Natural killer cell (primary cell): ENCODE data around the gene ACAA2. TPM values are rescaled to one million over a fixed set of nuclear protein-coding genes. Genes with fewer than 3 reads are reported as not detected.

Source experiments
- ATAC-seq, 3 donors: fragments of 150-1000 bp in 2 of 3; fragments of 200-7000 bp in 1 of 3; cut with Tn5 transposase; 1 replicate in 1 of 3; 2 replicates in 2 of 3; pipeline ENCODE4 v1.10.0; 2021; ENCODE audit warnings: mild to moderate bottlenecking in 2 of 3, moderate library complexity in 2 of 3
- DNase-seq, 2 donors: peaks; one replicate each; pipeline versions ENCODE4 v3.0.0 to v3.0.0-alpha.2; 2013 to 2021; ENCODE audit warnings: mixed read lengths in 1 of 2
- H3K27ac ChIP-seq: one replicate; pipeline ENCODE4 v1.5.1; 2013; ENCODE audit warnings: mild to moderate bottlenecking, low read length
- H3K27me3 ChIP-seq: one replicate; pipeline ENCODE4 v1.6.1; 2013; ENCODE audit warnings: low read length; ENCODE audit not compliant: control insufficient read depth, insufficient read depth
- H3K36me3 ChIP-seq: one replicate; pipeline ENCODE4 v1.6.1; 2013; ENCODE audit warnings: low read length; ENCODE audit not compliant: control insufficient read depth, insufficient read depth
- H3K4me1 ChIP-seq: one replicate; pipeline ENCODE4 v1.6.1; 2013; ENCODE audit warnings: low read length; ENCODE audit not compliant: control insufficient read depth, insufficient read depth
- H3K4me3 ChIP-seq: one replicate; pipeline ENCODE4 v1.5.1; 2013; ENCODE audit warnings: low read length
- H3K9me3 ChIP-seq: one replicate; pipeline ENCODE4 v1.6.1; 2013; ENCODE audit warnings: low read length; ENCODE audit not compliant: control insufficient read depth, insufficient read depth
- H3K27ac Mint-ChIP-seq, 2 donors: one replicate each; pipeline ENCODE4 v1.8.0; 2022; ENCODE audit warnings: mild to moderate bottlenecking in 2 of 2, mixed read lengths in 2 of 2, moderate library complexity in 1 of 2
- H3K27me3 Mint-ChIP-seq, 2 donors: one replicate each; pipeline ENCODE4 v1.8.0; 2022; ENCODE audit warnings: low read depth in 2 of 2, mixed read lengths in 2 of 2
- H3K36me3 Mint-ChIP-seq: one replicate; pipeline ENCODE4 v1.8.0; 2022; ENCODE audit warnings: mixed read lengths
- H3K4me1 Mint-ChIP-seq, 2 donors: one replicate each; pipeline ENCODE4 v1.8.0; 2022; ENCODE audit warnings: mixed read lengths in 2 of 2
- H3K4me3 Mint-ChIP-seq: one replicate; pipeline ENCODE4 v1.8.0; 2022; ENCODE audit warnings: mild to moderate bottlenecking, moderate library complexity, mixed read lengths
- H3K9me3 Mint-ChIP-seq, 2 donors: one replicate each; pipeline ENCODE4 v1.8.0; 2022; ENCODE audit warnings: mixed read lengths in 2 of 2
- WGBS: methylation state at CpG from one replicate; pipeline ENCODE4 v1.1.7; 2013; ENCODE audit warnings: missing lambda C conversion rate; ENCODE audit not compliant: insufficient coverage; 5-methylcytosine and 5-hydroxymethylcytosine counted together
- intact Hi-C: fragments of 100-400 bp; cut with micrococcal nuclease; formaldehyde crosslinking; loops from one replicate; pipeline ENCODE4 v1.14.2; 2022
- total RNA-seq, 4 donors: library from RNA; stranded (reverse); fragments of 120-200 nt in 1 of 4; gene quantifications; one replicate each; pipeline versions ENCODE4 v1.2.3 to v1.2.4, GENCODE V29; 2013 to 2022
- TF ChIP-seq, protein P1 (sequence below): fragments of 200-600 bp; IDR thresholded peaks from one replicate; pipeline ENCODE4 v1.8.0; 2022; ENCODE audit warnings: antibody characterized with exemption

Gene ACAA2
- total RNA-seq, 3 donors from 2014 or later (not counting 1 experiment from before 2014, with no cell fraction given): 47.0 to 71.7 (median 59.2) TPM

DNA sequence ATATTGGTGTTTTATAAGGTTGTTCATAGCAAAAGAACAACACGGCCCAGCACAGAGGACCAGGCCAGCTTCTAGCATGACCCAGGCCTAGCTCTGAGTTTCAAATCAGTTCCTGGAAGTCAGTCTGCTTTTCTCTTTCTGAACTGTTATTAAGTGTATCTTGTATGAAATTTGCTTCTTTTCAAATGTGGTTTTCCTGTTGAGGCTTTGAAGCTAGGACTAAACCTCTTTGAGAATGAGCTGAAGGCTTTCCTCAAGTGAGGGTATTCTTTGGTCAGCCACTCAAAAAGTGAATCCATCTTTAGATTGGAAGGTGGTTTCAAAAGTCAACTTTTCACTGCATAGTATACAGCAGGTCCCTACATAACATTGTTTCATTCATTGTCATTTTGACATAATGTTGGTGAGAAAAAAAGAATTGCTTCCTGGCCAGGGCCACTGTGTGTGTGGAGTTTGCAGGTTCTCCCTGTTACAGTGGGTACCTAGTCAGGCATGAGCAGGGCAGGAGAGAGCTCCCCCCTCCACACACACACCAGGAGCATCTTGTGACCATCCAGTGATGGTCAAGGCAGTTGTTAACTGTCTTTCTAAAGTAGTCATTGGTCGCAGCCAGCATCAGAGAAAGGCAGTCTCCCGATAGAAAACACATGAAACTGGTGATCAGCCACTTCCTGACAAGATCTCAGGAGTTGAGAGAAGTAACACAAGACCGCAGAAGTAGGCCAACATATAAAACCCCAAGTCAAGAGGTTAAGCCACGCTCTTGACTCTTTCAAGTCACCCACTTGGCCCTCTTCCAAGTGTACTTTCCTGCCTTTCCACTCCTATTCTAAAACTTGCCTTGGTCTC, 6.7 kb upstream of the ACAA2 start:
- peak overlapping the region; percentile 69 for H3K4me3 Mint-ChIP-seq
- peaks cover 43% of the 10 kb centered on the region for H3K4me1 ChIP-seq

DNA sequence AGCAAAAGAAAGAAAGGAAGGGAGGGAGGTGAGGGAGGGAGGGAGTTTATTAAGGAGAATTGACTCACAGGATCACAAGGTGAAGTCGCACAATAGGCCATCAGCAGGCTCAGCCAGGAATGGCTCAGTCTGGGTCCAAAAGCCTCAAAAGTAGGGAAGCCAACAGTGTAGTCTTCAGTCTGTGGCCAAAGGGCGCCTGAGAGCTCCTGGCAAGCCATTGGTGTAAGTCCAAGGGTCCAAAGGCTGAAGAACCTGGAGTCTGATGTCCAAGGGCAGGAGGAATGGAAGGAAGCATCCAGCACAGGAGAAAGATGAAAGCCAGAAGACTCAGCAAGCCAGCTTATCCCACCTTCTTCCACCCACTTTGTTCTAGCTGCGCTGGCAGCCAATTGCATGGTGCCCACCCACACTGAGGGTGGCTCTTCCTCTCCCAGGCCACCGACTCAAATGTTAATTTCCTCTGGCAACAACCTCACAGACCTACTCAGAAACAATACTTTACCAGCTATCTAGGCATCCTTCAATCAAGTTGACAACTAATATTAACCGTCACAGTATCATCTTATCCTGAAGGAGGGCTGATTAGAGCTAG, 5.8 kb upstream of the ACAA2 start:
- H3K4me3 ChIP-seq: no peak overlapping the region
- intact Hi-C loops: loop anchor here (10.0 kb wide), 2 partner anchors 874 to 984 kb away; no protein-coding TSS in a partner anchor
- H3K9me3 ChIP-seq: no peaks in the 10 kb centered on the region
- H3K27me3 ChIP-seq: no peaks in the 10 kb centered on the region
- Mint-ChIP-seq H3K9me3 (no peaks in the 10 kb centered on the region), H3K36me3 (no peaks in the 10 kb centered on the region), H3K4me3 (peak overlapping the region; percentile 69), H3K27me3 (no peaks in the 10 kb centered on the region), H3K27ac (peak overlapping the region; percentile 77 to 93), H3K4me1 (peaks cover 78 to 87% of the 10 kb centered on the region in 2 donors)
- peak overlapping the region; percentile 80 for H3K27ac ChIP-seq
- DNase-seq (no peak), ATAC-seq (no peak)
- no peaks in the 10 kb centered on the region for H3K36me3 ChIP-seq
- TF ChIP-seq, protein P1, sequence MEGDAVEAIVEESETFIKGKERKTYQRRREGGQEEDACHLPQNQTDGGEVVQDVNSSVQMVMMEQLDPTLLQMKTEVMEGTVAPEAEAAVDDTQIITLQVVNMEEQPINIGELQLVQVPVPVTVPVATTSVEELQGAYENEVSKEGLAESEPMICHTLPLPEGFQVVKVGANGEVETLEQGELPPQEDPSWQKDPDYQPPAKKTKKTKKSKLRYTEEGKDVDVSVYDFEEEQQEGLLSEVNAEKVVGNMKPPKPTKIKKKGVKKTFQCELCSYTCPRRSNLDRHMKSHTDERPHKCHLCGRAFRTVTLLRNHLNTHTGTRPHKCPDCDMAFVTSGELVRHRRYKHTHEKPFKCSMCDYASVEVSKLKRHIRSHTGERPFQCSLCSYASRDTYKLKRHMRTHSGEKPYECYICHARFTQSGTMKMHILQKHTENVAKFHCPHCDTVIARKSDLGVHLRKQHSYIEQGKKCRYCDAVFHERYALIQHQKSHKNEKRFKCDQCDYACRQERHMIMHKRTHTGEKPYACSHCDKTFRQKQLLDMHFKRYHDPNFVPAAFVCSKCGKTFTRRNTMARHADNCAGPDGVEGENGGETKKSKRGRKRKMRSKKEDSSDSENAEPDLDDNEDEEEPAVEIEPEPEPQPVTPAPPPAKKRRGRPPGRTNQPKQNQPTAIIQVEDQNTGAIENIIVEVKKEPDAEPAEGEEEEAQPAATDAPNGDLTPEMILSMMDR: no peak
- peaks cover 50% of the 10 kb centered on the region for H3K4me1 ChIP-seq
- 69% methylated on average over 5 of the region's 5 CpGs for WGBS

More for the DNA sequence above, 6.7 kb upstream of the ACAA2 start:
- Histone ChIP-seq H3K27ac (peak overlapping the region; percentile 80), H3K9me3 (no peaks in the 10 kb centered on the region), H3K36me3 (no peaks in the 10 kb centered on the region), H3K4me3 (no peak overlapping the region), H3K27me3 (no peaks in the 10 kb centered on the region)
- H3K4me1 Mint-ChIP-seq: peaks cover 77 to 87% of the 10 kb centered on the region in 2 donors
- ATAC-seq (peak; percentile 76 to 90 (median 82)), DNase-seq (peak; percentile 45 to 83)
- H3K27ac Mint-ChIP-seq: peak overlapping the region; percentile 77 to 93
- intact Hi-C loops: loop anchor here (1.0 to 10.0 kb wide), 3 partner anchors 8 to 985 kb away; no protein-coding TSS in a partner anchor
- no peaks in the 10 kb centered on the region for H3K9me3 Mint-ChIP-seq
- H3K27me3 Mint-ChIP-seq: no peaks in the 10 kb centered on the region
- WGBS: 9% methylated on average over 5 of the region's 5 CpGs
- no peaks in the 10 kb centered on the region for H3K36me3 Mint-ChIP-seq
- TF ChIP-seq, protein P1: no peak

DNA sequence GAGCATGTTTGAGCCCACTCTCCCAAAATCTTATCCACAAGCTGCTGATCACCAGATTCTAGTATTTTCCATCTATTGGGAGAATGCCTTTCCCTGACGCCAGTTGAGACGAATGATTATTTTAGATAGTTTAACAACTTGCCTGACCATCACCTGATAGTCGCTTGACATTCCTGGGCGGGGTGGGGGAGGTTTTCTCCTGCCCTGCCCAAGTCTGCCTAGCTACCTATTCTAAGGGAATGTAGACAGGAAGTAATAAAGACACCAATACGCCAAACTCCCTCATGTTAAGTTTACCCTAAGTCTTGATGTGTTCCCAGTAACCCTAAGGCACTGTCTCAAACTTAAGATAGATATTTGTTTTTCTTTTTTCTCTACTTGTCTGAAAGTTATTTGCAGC, 4.6 kb upstream of the ACAA2 start:
- Mint-ChIP-seq H3K4me3 (peak overlapping the region; percentile 69), H3K4me1 (peaks cover 85 to 89% of the 10 kb centered on the region in 2 donors)
- H3K4me1 ChIP-seq: peaks cover 50% of the 10 kb centered on the region

More for the DNA sequence above, 4.6 kb upstream of the ACAA2 start:
- H3K36me3 ChIP-seq: no peaks in the 10 kb centered on the region
- no peaks in the 10 kb centered on the region for H3K9me3 Mint-ChIP-seq
- ATAC-seq (no peak), DNase-seq (no peak)
- H3K27me3 Mint-ChIP-seq: no peaks in the 10 kb centered on the region
- H3K4me3 ChIP-seq: no peak overlapping the region
- no peaks in the 10 kb centered on the region for H3K36me3 Mint-ChIP-seq
- WGBS: 96% methylated on average over 4 of the region's 5 CpGs
- TF ChIP-seq, protein P1: no peak
- H3K27ac Mint-ChIP-seq: peak overlapping the region; percentile 77 to 93
- H3K9me3 ChIP-seq: no peaks in the 10 kb centered on the region
- intact Hi-C loops: loop anchor here (10.0 kb wide), 2 partner anchors 873 to 983 kb away; no protein-coding TSS in a partner anchor
- H3K27me3 ChIP-seq: no peaks in the 10 kb centered on the region
- H3K27ac ChIP-seq: no peak overlapping the region
